H9 (cell line): ENCODE data around the gene SLC17A7. TPM values are rescaled to one million over a fixed set of nuclear protein-coding genes. Genes with fewer than 3 reads are reported as not detected.

Experiments used
- DNase-seq: peaks from one replicate; pipeline ENCODE4 v3.0.0-alpha.2; 2017
- H2AFZ ChIP-seq: one replicate; pipeline ENCODE4 v1.6.1; 2013; ENCODE audit warnings: mild to moderate bottlenecking, low read length, control low read depth, moderate library complexity
- H2AK5ac ChIP-seq: 2 replicates; pipeline ENCODE4 v1.6.1; 2013; ENCODE audit warnings: low read length, control low read depth, mixed read lengths; ENCODE audit not compliant: insufficient read length
- H2BK120ac ChIP-seq: one replicate; pipeline ENCODE4 v1.6.1; 2013; ENCODE audit warnings: low read depth, mild to moderate bottlenecking, low read length, control low read depth, inconsistent platforms; ENCODE audit not compliant: poor library complexity, severe bottlenecking
- H2BK12ac ChIP-seq: 2 replicates; pipeline ENCODE4 v1.6.1; 2013; ENCODE audit warnings: low read length, control low read depth, mixed read lengths, low read depth; ENCODE audit not compliant: insufficient read length
- H2BK15ac ChIP-seq: 2 replicates; pipeline ENCODE4 v1.6.1; 2013; ENCODE audit warnings: low read depth, low read length, control low read depth
- H2BK20ac ChIP-seq: one replicate; pipeline ENCODE4 v1.6.1; 2013; ENCODE audit warnings: low read depth, mild to moderate bottlenecking, low read length, control low read depth, inconsistent platforms; ENCODE audit not compliant: poor library complexity, severe bottlenecking
- H2BK5ac ChIP-seq: 2 replicates; pipeline ENCODE4 v1.6.1; 2013; ENCODE audit warnings: low read length, control low read depth, mixed read lengths; ENCODE audit not compliant: insufficient read length
- H3K14ac ChIP-seq: 2 replicates; pipeline ENCODE4 v1.6.1; 2013; ENCODE audit warnings: low read length, control low read depth; ENCODE audit not compliant: insufficient read depth
- H3K18ac ChIP-seq: 2 replicates; pipeline ENCODE4 v1.6.1; 2013; ENCODE audit warnings: low read depth, mild to moderate bottlenecking, mixed read lengths, low read length, control low read depth; ENCODE audit not compliant: insufficient read length
- H3K23ac ChIP-seq: 2 replicates; pipeline ENCODE4 v1.6.1; 2013; ENCODE audit warnings: low read length, control low read depth, mixed read lengths, low read depth; ENCODE audit not compliant: insufficient read length
- H3K23me2 ChIP-seq: 2 replicates; pipeline ENCODE4 v1.6.1; 2013; ENCODE audit warnings: low read depth, mild to moderate bottlenecking, mixed read lengths, low read length, control low read depth; ENCODE audit not compliant: insufficient read length, poor library complexity, severe bottlenecking
- H3K27ac ChIP-seq: 2 replicates; pipeline ENCODE4 v1.5.1; 2013; ENCODE audit warnings: low read length, control low read depth, mixed read lengths, low read depth; ENCODE audit not compliant: insufficient read length
- H3K27me3 ChIP-seq: 2 replicates; pipeline ENCODE4 v1.6.1; 2013; ENCODE audit warnings: low read length, control low read depth, inconsistent platforms; ENCODE audit not compliant: insufficient read depth
- H3K4ac ChIP-seq: 2 replicates; pipeline ENCODE4 v1.6.1; 2013; ENCODE audit warnings: low read depth, mild to moderate bottlenecking, control low read depth, inconsistent platforms, low read length, moderate library complexity
- H3K4me1 ChIP-seq: 2 replicates; pipeline ENCODE4 v1.6.1; 2013; ENCODE audit warnings: low read length, control low read depth, inconsistent platforms; ENCODE audit not compliant: insufficient read depth
- H3K4me2 ChIP-seq: 2 replicates; pipeline ENCODE4 v1.6.1; 2013; ENCODE audit warnings: low read length, control low read depth, mixed read lengths; ENCODE audit not compliant: insufficient read length, insufficient read depth
- H3K56ac ChIP-seq: 2 replicates; pipeline ENCODE4 v1.6.1; 2013; ENCODE audit warnings: low read depth, mild to moderate bottlenecking, mixed read lengths, low read length, control low read depth; ENCODE audit not compliant: insufficient read length
- H3K79me1 ChIP-seq: 2 replicates; pipeline ENCODE4 v1.6.1; 2013; ENCODE audit warnings: low read depth, mild to moderate bottlenecking, moderate library complexity, low read length, control low read depth, inconsistent platforms; ENCODE audit not compliant: insufficient read depth, poor library complexity, severe bottlenecking
- H3K79me2 ChIP-seq: 2 replicates; pipeline ENCODE4 v1.6.1; 2013; ENCODE audit warnings: low read length, control low read depth, inconsistent platforms; ENCODE audit not compliant: insufficient read depth
- H3K9ac ChIP-seq: 2 replicates; pipeline ENCODE4 v1.6.1; 2013; ENCODE audit warnings: low read length, control low read depth, mixed read lengths; ENCODE audit not compliant: insufficient read length; ENCODE audit errors: extremely low read depth
- H3K9me3 ChIP-seq: one replicate; pipeline ENCODE4 v1.6.1; 2013; ENCODE audit warnings: low read depth, low read length, inconsistent platforms; ENCODE audit not compliant: control insufficient read depth
- H3T11ph ChIP-seq: one replicate; pipeline ENCODE4 v1.6.1; 2013; ENCODE audit warnings: mild to moderate bottlenecking, low read length, control low read depth, inconsistent platforms
- H4K20me1 ChIP-seq: one replicate; pipeline ENCODE4 v1.6.1; 2013; ENCODE audit not compliant: control insufficient read depth, insufficient read length, insufficient read depth
- H4K5ac ChIP-seq: 2 replicates; pipeline ENCODE4 v1.6.1; 2013; ENCODE audit warnings: low read depth, mild to moderate bottlenecking, mixed read lengths, low read length, control low read depth; ENCODE audit not compliant: insufficient read length
- H4K8ac ChIP-seq: replicated peaks from 2 replicates; pipeline ENCODE4 v1.6.1; 2013; ENCODE audit warnings: low read length, control low read depth, mixed read lengths, low read depth; ENCODE audit not compliant: insufficient read length
- H4K91ac ChIP-seq: 2 replicates; pipeline ENCODE4 v1.6.1; 2013; ENCODE audit warnings: low read depth, mild to moderate bottlenecking, moderate library complexity, mixed read lengths, low read length, control low read depth; ENCODE audit not compliant: insufficient read length
- H3K27ac Mint-ChIP-seq, 3 experiments: 2 replicates in 2 of 3; 3 replicates in 1 of 3; pipeline ENCODE4 v1.8.0; 2020 to 2021; ENCODE audit warnings: mixed read lengths in 3 of 3, mild to moderate bottlenecking in 1 of 3, moderate library complexity in 1 of 3
- H3K27me3 Mint-ChIP-seq: 2 replicates; pipeline ENCODE4 v1.8.0; 2021; ENCODE audit warnings: low read depth, mild to moderate bottlenecking, moderate library complexity, mixed read lengths
- H3K36me3 Mint-ChIP-seq, 3 experiments: 2 replicates in 2 of 3; 3 replicates in 1 of 3; pipeline ENCODE4 v1.8.0; 2020 to 2021; ENCODE audit warnings: low read depth in 3 of 3, mixed read lengths in 3 of 3; ENCODE audit not compliant: insufficient read depth in 1 of 3
- H3K4me1 Mint-ChIP-seq, 2 experiments: 2 replicates each; pipeline ENCODE4 v1.8.0; 2020; ENCODE audit warnings: mixed read lengths in 2 of 2
- H3K4me3 Mint-ChIP-seq, 2 experiments: 2 replicates in 1 of 2; 3 replicates in 1 of 2; pipeline ENCODE4 v1.8.0; 2020 to 2021; ENCODE audit warnings: mild to moderate bottlenecking in 2 of 2, mixed read lengths in 2 of 2, moderate library complexity in 1 of 2
- H3K9me3 Mint-ChIP-seq, 2 experiments: 2 replicates in 1 of 2; 3 replicates in 1 of 2; pipeline ENCODE4 v1.8.0; 2020; ENCODE audit warnings: mild to moderate bottlenecking in 2 of 2, mixed read lengths in 2 of 2, moderate library complexity in 1 of 2
- CTCF ChIP-seq: fragments of 200-600 bp; sonication (generic); conservative IDR thresholded peaks from 3 replicates; pipeline ENCODE4 v1.8.0; 2021; ENCODE audit warnings: antibody characterized with exemption, mild to moderate bottlenecking
- WGBS: extraction: QIAGEN DNeasy Blood & Tissue Kit; methylation state at CpG from one replicate; pipeline ENCODE4 v1.1.7; 2013; ENCODE audit warnings: missing lambda C conversion rate, low lambda C conversion rate, mixed read lengths; ENCODE audit not compliant: insufficient read length; ENCODE audit errors: extremely low coverage; 5-methylcytosine and 5-hydroxymethylcytosine counted together
- total RNA-seq: library from RNA; stranded (reverse); gene quantifications from 2 replicates; pipeline ENCODE4 v1.2.1, GENCODE V29; 2021

SLC17A7 gene
- total RNA-seq, 1 experiment from 2014 or later = 1.3 TPM

GRCh38 chr19:49439836-49440235 is 1.5 kb downstream of the SLC17A7 start:
- H2BK12ac ChIP-seq = no peak overlapping the region
- no peak overlapping the region for H3K4me2 ChIP-seq
- no peaks in the 10 kb centered on the region for H3K36me3 Mint-ChIP-seq
- peaks cover 71% of the 10 kb centered on the region for H3K27me3 Mint-ChIP-seq
- H4K20me1 ChIP-seq = no peaks in the 10 kb centered on the region
- WGBS = no CpG with 5 or more reads among the region's 6 CpGs
- no peak overlapping the region for H2BK15ac ChIP-seq
- no peak overlapping the region for H3T11ph ChIP-seq
- H3K9me3 ChIP-seq = no peaks in the 10 kb centered on the region
- H4K91ac ChIP-seq = no peak overlapping the region
- no peak overlapping the region for H3K14ac ChIP-seq
- no peak overlapping the region for H2BK120ac ChIP-seq
- peaks cover 28 to 55% of the 10 kb centered on the region in 2 experiments for H3K4me1 Mint-ChIP-seq
- H3K9ac ChIP-seq = no peak overlapping the region
- no peak overlapping the region for H4K8ac ChIP-seq
- no peak overlapping the region for H4K5ac ChIP-seq
- no peak overlapping the region for H2BK20ac ChIP-seq
- no peaks in the 10 kb centered on the region for H3K4me1 ChIP-seq
- H2AFZ ChIP-seq = no peak overlapping the region
- H3K27me3 ChIP-seq = peaks cover 34% of the 10 kb centered on the region; the same call in 1 of the 2 replicates
- no peaks in the 10 kb centered on the region for H3K79me1 ChIP-seq
- H3K18ac ChIP-seq = no peak overlapping the region
- no peak for TF ChIP-seq CTCF
- H3K4me3 Mint-ChIP-seq = peak overlapping the region in 1 of 2 experiments; percentile 61; a peak in 2 of 5 replicates
- no peak overlapping the region for H2AK5ac ChIP-seq
- no peak overlapping the region for H3K23ac ChIP-seq
- no peak overlapping the region for H3K27ac ChIP-seq
- no peak overlapping the region for H3K27ac Mint-ChIP-seq
- no peak overlapping the region for H2BK5ac ChIP-seq
- peaks cover 21% of the 10 kb centered on the region for H3K23me2 ChIP-seq
- H3K4ac ChIP-seq = no peak overlapping the region
- peaks cover 0 to 3% of the 10 kb centered on the region in 2 experiments; a peak in 2 of 5 replicates for H3K9me3 Mint-ChIP-seq
- H3K79me2 ChIP-seq = no peaks in the 10 kb centered on the region
- no peak for DNase-seq
- no peak overlapping the region for H3K56ac ChIP-seq
